C4-2B (cell line): ENCODE data around the gene SETD6.

Experiments
- ZFX ChIP-seq: fragments of 450-650 bp; IDR thresholded peaks from 2 replicates; pipeline ENCODE4 v1.6.1; 2017
- TF ChIP-seq, protein P1 (sequence below): fragments of 450-650 bp; conservative IDR thresholded peaks from 2 replicates; pipeline ENCODE4 v1.5.1; 2017; ENCODE audit warnings: mild to moderate bottlenecking

DNA sequence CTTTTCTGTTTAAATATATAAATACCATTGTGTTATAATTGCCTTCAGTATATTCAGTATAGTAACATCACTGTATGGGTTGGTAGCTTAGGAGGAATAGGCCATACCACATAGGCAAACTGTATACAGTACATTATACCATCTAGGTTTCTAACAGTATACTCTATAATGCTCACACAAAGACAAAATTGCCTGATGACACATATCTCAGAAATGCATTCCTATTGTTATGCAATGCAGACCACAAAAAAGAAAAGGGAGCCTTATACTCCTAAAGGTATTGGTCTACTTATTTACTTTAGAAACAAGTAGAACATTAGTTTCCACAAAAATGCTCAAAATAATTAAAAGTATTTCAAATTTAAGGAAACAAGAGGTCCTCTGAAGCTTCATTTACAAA lies 47.9 kb downstream of the SETD6 start:
- TF ChIP-seq, protein P1, sequence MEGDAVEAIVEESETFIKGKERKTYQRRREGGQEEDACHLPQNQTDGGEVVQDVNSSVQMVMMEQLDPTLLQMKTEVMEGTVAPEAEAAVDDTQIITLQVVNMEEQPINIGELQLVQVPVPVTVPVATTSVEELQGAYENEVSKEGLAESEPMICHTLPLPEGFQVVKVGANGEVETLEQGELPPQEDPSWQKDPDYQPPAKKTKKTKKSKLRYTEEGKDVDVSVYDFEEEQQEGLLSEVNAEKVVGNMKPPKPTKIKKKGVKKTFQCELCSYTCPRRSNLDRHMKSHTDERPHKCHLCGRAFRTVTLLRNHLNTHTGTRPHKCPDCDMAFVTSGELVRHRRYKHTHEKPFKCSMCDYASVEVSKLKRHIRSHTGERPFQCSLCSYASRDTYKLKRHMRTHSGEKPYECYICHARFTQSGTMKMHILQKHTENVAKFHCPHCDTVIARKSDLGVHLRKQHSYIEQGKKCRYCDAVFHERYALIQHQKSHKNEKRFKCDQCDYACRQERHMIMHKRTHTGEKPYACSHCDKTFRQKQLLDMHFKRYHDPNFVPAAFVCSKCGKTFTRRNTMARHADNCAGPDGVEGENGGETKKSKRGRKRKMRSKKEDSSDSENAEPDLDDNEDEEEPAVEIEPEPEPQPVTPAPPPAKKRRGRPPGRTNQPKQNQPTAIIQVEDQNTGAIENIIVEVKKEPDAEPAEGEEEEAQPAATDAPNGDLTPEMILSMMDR = no peak
- TF ChIP-seq ZFX = no peak
